Aorta (tissue), 5 donors: Measurements from ENCODE around the gene PCNX3. TPM values are rescaled to one million over a fixed set of nuclear protein-coding genes. Genes with fewer than 3 reads are reported as not detected.
A peak's percentile ranks its signal among the peaks of the same experiment; 100 is the strongest.

Experiments used
- ATAC-seq: fragments of 200-7000 bp; cut with Tn5 transposase; one replicate; pipeline ENCODE4 v1.9.1; 2022; ENCODE audit warnings: moderate library complexity; ENCODE audit not compliant: low FRiP score
- DNase-seq, 2 donors: peaks; one replicate each; pipeline ENCODE4 v3.0.0-alpha.2; 2020
- H3K27ac ChIP-seq, 2 donors: one replicate each; pipeline ENCODE4 v1.5.1; 2013; ENCODE audit warnings: low read length in 2 of 2, mild to moderate bottlenecking in 2 of 2, moderate library complexity in 2 of 2, control low read depth in 1 of 2, inconsistent platforms in 1 of 2, low read depth in 1 of 2
- H3K27me3 ChIP-seq, 2 donors: one replicate each; pipeline ENCODE4 v1.6.1; 2013; ENCODE audit warnings: control low read depth in 1 of 2, low read length in 1 of 2, mild to moderate bottlenecking in 1 of 2, moderate library complexity in 1 of 2; ENCODE audit not compliant: insufficient read depth in 2 of 2, control insufficient read depth in 1 of 2
- H3K36me3 ChIP-seq, 2 donors: one replicate each; pipeline ENCODE4 v1.6.1; 2013; ENCODE audit warnings: control low read depth in 1 of 2, low read length in 1 of 2, mild to moderate bottlenecking in 1 of 2; ENCODE audit not compliant: insufficient read depth in 2 of 2, control insufficient read depth in 1 of 2
- H3K4me1 ChIP-seq, 2 donors: one replicate each; pipeline ENCODE4 v1.6.1; 2013; ENCODE audit warnings: low read length in 2 of 2, control low read depth in 1 of 2, mild to moderate bottlenecking in 1 of 2, moderate library complexity in 1 of 2; ENCODE audit not compliant: insufficient read depth in 2 of 2, control insufficient read depth in 1 of 2
- H3K4me3 ChIP-seq, 2 donors: one replicate each; pipeline ENCODE4 v1.5.1; 2013; ENCODE audit warnings: low read length in 2 of 2, control low read depth in 1 of 2, mild to moderate bottlenecking in 1 of 2
- H3K9me3 ChIP-seq: one replicate; pipeline ENCODE4 v1.6.1; 2013; ENCODE audit warnings: mild to moderate bottlenecking, low read length; ENCODE audit not compliant: control insufficient read depth
- WGBS, 2 donors: extraction: QIAGEN DNeasy Blood & Tissue Kit; methylation state at CpG; one replicate each; pipeline ENCODE4 v1.1.7; 2013; 5-methylcytosine and 5-hydroxymethylcytosine counted together
- intact Hi-C, 2 donors: fragments of 100-400 bp; cut with DNase I; formaldehyde crosslinking; loops; one replicate each; pipeline versions ENCODE4 v1.14.2 to v1.15.0; 2022
- polyA plus RNA-seq, 2 donors: library from polyadenylated mRNA; stranded (reverse); fragments of 200-250 nt; gene quantifications; one replicate each; pipeline ENCODE4 v1.2.3, GENCODE V29; 2013
- total RNA-seq, 2 donors: library from RNA; stranded (reverse); fragmentation: NEBNext Ultra II Directional; extraction: Animal tissue kit (Norgen Biotek cat#: 25700); gene quantifications; one replicate each; pipeline ENCODE4 v1.2.1, GENCODE V29; 2021
- donor health status: healthy with polysubstance abuse.
- donor health status: Bipolar disorder and iron deficiency.
- donor health status: DM: no; HTN: no; CAD: no.
- donor health status: DM: no; HTN: no; CAD: no.
- donor health status: DM: yes; HTN: yes; CAD: no.

The PCNX3 gene
- total and polyA plus RNA-seq, 4 donors = 3.9 to 50.0 (median 26.8) TPM

- Histone ChIP-seq H3K27ac (peak overlapping the region in 1 of 2 donors; percentile 46), H3K9me3 (no peaks in the 10 kb centered on the region), H3K4me1 (peaks cover 0 to 4% of the 10 kb centered on the region in 2 donors), H3K36me3 (peaks cover 0 to 3% of the 10 kb centered on the region in 2 donors), H3K27me3 (no peaks in the 10 kb centered on the region), H3K4me3 (no peak overlapping the region)
- DNase-seq = peak in 1 of 2 donors; percentile 50
- 82 to 83% methylated on average over 20 of the region's 20 CpGs for WGBS, 2 donors
- no peak for ATAC-seq
- intact Hi-C loops = loop anchor here in 1 of 2 donors (5.0 kb wide), 1 partner anchor 33 kb away; the partner anchor contains the start of gene PCNX3
These were observed 35.2 kb downstream of the PCNX3 start for GRCh38 chr11:65650547-65651338.

GRCh38 chr11:65651339-65651588, 35.7 kb downstream of the PCNX3 start:
- Histone ChIP-seq H3K9me3 (no peaks in the 10 kb centered on the region), H3K27me3 (no peaks in the 10 kb centered on the region), H3K36me3 (peaks cover 0 to 3% of the 10 kb centered on the region in 2 donors), H3K4me3 (no peak overlapping the region), H3K27ac (peak overlapping the region in 1 of 2 donors; percentile 46), H3K4me1 (peaks cover 0 to 4% of the 10 kb centered on the region in 2 donors)
- intact Hi-C loops = loop anchor here in 1 of 2 donors (5.0 kb wide), 1 partner anchor 34 kb away; the partner anchor contains the start of gene PCNX3
- DNase-seq (no peak), ATAC-seq (no peak)
- 98 to 100% methylated on average over 3 of the region's 3 CpGs for WGBS, 2 donors

GRCh38 chr11:65651589-65652510, 36.3 kb downstream of the PCNX3 start:
- intact Hi-C loops = loop anchor here in 1 of 2 donors (5.0 kb wide), 1 partner anchor 35 kb away; the partner anchor contains the start of gene PCNX3

GRCh38 chr11:65652511-65653228, 37.1 kb downstream of the PCNX3 start:
- H3K4me1 ChIP-seq = peaks cover 0 to 4% of the 10 kb centered on the region in 2 donors
- ATAC-seq = peak; percentile 96
- intact Hi-C loops = loop anchor here in 1 of 2 donors (5.0 kb wide), 1 partner anchor 35 kb away; the partner anchor contains the start of gene PCNX3

More at GRCh38 chr11:65651589-65652510, 36.3 kb downstream of the PCNX3 start:
- Histone ChIP-seq H3K27ac (peak overlapping the region in 1 of 2 donors; percentile 87), H3K9me3 (no peaks in the 10 kb centered on the region), H3K4me1 (peaks cover 0 to 4% of the 10 kb centered on the region in 2 donors), H3K36me3 (peaks cover 0 to 3% of the 10 kb centered on the region in 2 donors), H3K27me3 (no peaks in the 10 kb centered on the region), H3K4me3 (peak overlapping the region in 1 of 2 donors; percentile 34)
- ATAC-seq = peak; percentile 37
- 22 to 33% methylated on average over 18 to 28 of the region's 28 CpGs for WGBS, 2 donors
- peak in 1 of 2 donors; percentile 51 for DNase-seq

GRCh38 chr11:65653229-65654225, 38.0 kb downstream of the PCNX3 start:
- no peaks in the 10 kb centered on the region for H3K9me3 ChIP-seq
- H3K27me3 ChIP-seq = no peaks in the 10 kb centered on the region
- DNase-seq (peak in 1 of 2 donors; percentile 52), ATAC-seq (no peak)
- peaks cover 0 to 4% of the 10 kb centered on the region in 2 donors for H3K4me1 ChIP-seq
- H3K27ac ChIP-seq = peak overlapping the region; percentile 89 to 95
- peaks cover 0 to 8% of the 10 kb centered on the region in 2 donors for H3K36me3 ChIP-seq
- intact Hi-C loops = loop anchor here in 1 of 2 donors (5.0 kb wide), 1 partner anchor 36 kb away; the partner anchor contains the start of gene PCNX3
- 26 to 27% methylated on average over 12 of the region's 12 CpGs for WGBS, 2 donors
- no peak overlapping the region for H3K4me3 ChIP-seq

More at GRCh38 chr11:65652511-65653228, 37.1 kb downstream of the PCNX3 start:
- peak; percentile 97 to 99 for DNase-seq
- Histone ChIP-seq H3K9me3 (no peaks in the 10 kb centered on the region), H3K27me3 (no peaks in the 10 kb centered on the region), H3K4me3 (peak overlapping the region; percentile 22 to 34), H3K27ac (peak overlapping the region; percentile 89 to 95), H3K36me3 (peaks cover 0 to 8% of the 10 kb centered on the region in 2 donors)
- WGBS, 2 donors = 0 to 1% methylated on average over 43 to 68 of the region's 68 CpGs

GRCh38 chr11:65654375-65655349, 39.1 kb downstream of the PCNX3 start:
- Histone ChIP-seq H3K27ac (no peak overlapping the region), H3K9me3 (no peaks in the 10 kb centered on the region), H3K36me3 (peaks cover 0 to 9% of the 10 kb centered on the region in 2 donors), H3K27me3 (no peaks in the 10 kb centered on the region), H3K4me3 (no peak overlapping the region), H3K4me1 (peaks cover 0 to 4% of the 10 kb centered on the region in 2 donors)
- ATAC-seq = no peak
- 80 to 82% methylated on average over 14 of the region's 14 CpGs for WGBS, 2 donors
- intact Hi-C loops = loop anchor here in 1 of 2 donors (5.0 kb wide), 1 partner anchor 37 kb away; the partner anchor contains the start of gene PCNX3
- DNase-seq = peak in 1 of 2 donors; percentile 49
